ENCODE results near the gene DAZAP1.

- TF ChIP-seq CTCF (IDR thresholded peaks at IDR 0.05) (no peak), POLR2A (IDR thresholded peaks at IDR 0.05) (no peak), POLR2AphosphoS5 (IDR thresholded peaks at IDR 0.05) (no peak), EP300 (IDR thresholded peaks at IDR 0.05) (no peak)
Observed at GRCh38 chr19:1399745-1400144, 7.6 kb upstream of the DAZAP1 start.

Data from gastroesophageal sphincter (tissue), 3 donors.